WTC11 (cell line): ENCODE results near the gene ADD1. TPM values are rescaled to one million over a fixed set of nuclear protein-coding genes. Genes with fewer than 3 reads are reported as not detected.

Experiments used
- total RNA-seq: library from RNA; stranded (reverse); gene quantifications from 3 replicates; pipeline ENCODE4 v1.2.3, GENCODE V29; 2021

The ADD1 gene
- total RNA-seq, 1 experiment from 2014 or later: 178 TPM

Other genes with a start within 250 kb of the ADD1 start
- gene TNIP2, start 87.5 kb upstream of the ADD1 start, total RNA-seq: 39.3 to 44.4 TPM (median 41.5 TPM) in 3 replicates
- gene SH3BP2, start 50.8 kb upstream of the ADD1 start, total RNA-seq: 43.2 to 49.1 TPM (median 44.5 TPM) in 3 replicates
- gene NOP14, start 119.6 kb downstream of the ADD1 start, total RNA-seq: 33.9 to 39.1 TPM (median 35.7 TPM) in 3 replicates
- 1.4 to 3.5 TPM (median 1.6 TPM) in 3 replicates for gene GRK4, start 119.7 kb downstream of the ADD1 start, total RNA-seq
- gene HTT-AS, start 230.7 kb downstream of the ADD1 start, total RNA-seq: not detected in 3 replicates
- gene HTT, start 230.8 kb downstream of the ADD1 start, total RNA-seq: 64.1 to 85.4 TPM (median 71.4 TPM) in 3 replicates